Measurements from ENCODE around the gene HAUS1. TPM values are rescaled to one million over a fixed set of nuclear protein-coding genes. Genes with fewer than 3 reads are reported as not detected.
"Not testable (repeated sequence)": the region's sequence is repeated elsewhere in the genome, so short reads cannot be mapped to it uniquely, and the experiment has no call there.

HAUS1 gene
- total RNA-seq, 2 experiments from 2014 or later = 55.2 to 59.2 TPM

DNA sequence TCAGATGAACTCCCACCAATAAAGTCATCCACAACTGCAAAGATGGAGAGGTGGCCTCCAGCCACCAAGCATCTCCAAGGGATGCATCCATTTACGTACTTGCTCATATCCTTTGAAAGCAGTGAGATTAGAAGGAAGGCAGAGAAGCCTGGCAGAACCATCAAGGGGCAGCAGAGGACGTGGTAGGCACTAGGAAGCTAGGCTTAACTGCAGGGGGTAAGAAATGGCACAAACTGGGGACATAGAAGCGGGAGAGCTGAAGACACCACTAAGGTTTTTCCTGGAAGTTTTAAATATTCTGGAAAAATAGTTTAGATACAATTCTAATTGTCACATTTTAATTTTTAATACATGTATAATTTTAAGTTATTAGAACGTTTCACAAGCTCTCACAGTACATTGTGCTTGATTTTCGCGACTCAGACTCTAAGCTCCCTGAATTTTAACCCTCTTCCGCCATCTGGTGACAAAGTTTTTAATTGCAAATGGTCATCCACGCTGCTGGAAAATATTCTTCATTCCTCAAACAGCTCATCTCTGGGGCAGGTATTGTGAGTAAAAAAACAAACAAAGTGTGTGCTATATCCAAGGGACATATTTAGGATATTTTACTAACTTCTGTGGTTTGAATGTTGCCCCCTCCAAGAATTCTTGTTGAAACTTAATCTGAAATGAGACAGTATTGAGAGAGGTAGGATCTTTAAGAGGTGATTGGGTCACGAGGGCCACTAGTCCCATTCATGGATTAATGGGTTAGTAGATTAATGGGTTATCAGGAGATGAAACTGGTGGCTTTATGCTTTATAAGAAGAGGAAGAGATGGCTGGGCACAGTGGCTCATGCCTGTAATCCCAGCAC, 30.5 kb upstream of the HAUS1 start:
- POLR2A ChIA-PET = interaction anchor here (1.4 kb wide), 1 partner anchor 60 kb away, joined by 6 read pairs; no protein-coding TSS in a partner anchor
- CTCF ChIA-PET = interaction anchor here (0.6 to 1.7 kb wide), 14 partner anchors 10 to 351 kb away, joined by 3 to 6 read pairs (median 3); no protein-coding TSS in a partner anchor

- CTCF ChIA-PET = interaction anchor here (0.6 kb wide), 1 partner anchor 206 kb away, joined by 3 read pairs; no protein-coding TSS in a partner anchor
- POLR2A ChIA-PET = no interaction called here
Measured at GRCh38 chr18:46079336-46079735, 24.8 kb upstream of the HAUS1 start.

DNA sequence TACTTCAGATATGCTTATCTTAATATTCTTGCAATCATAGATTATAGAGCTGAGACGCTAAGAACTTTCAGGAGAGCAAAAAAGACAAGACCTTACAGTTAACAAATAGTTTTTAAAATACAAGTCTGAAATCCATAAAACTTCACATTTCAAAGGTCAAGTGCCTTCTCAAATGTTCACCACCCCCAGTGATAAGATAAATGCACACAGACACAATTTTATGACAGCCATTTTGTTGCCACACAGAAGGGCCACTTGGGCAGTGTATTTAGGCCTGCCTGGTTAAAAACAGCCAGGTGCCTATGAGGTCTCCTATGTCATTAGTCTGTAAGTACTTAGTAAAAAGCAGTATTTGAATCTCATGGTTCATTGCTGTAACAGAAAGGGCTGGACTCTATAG, 24.0 kb upstream of the HAUS1 start:
- ChIA-PET CTCF (interaction anchor here (0.6 kb wide), 1 partner anchor 207 kb away, joined by 3 read pairs; no protein-coding TSS in a partner anchor), POLR2A (no interaction called here)

DNA sequence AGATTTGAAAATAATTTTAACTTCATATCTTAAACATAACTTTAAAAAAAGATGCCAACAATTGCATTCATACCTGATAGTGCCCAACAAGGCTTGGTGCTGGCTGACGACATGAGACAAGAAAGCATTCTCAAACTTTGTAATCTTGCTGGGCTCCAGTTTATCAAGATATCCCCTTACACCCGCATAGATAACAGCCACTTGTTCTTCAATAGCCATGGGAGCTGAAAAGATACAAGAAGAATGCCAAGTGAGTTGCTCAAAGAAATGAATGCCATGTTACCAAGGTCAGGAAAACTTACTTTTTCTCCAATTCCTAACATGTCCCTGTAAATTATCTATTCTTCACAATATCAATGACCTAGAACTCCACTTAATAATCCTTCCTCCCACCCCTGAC, 19.8 kb upstream of the HAUS1 start:
- POLR2A ChIA-PET = no interaction called here
- CTCF ChIA-PET = interaction anchor here (0.6 to 1.3 kb wide), 3 partner anchors 11 to 163 kb away, joined by 3 to 4 read pairs (median 4); no protein-coding TSS in a partner anchor

- POLR2A ChIA-PET, CTCF ChIA-PET: not testable (repeated sequence)
Measured at GRCh38 chr18:46088501-46088900, 15.7 kb upstream of the HAUS1 start.

- ChIA-PET CTCF (no interaction called here), POLR2A (no interaction called here)
Measured at GRCh38 chr18:46095532-46095931, 8.7 kb upstream of the HAUS1 start.

GRCh38 chr18:46096651-46097300, 7.4 kb upstream of the HAUS1 start:
- POLR2A ChIA-PET = interaction anchor here (0.6 to 1.3 kb wide), 4 partner anchors 11 to 844 kb away, joined by 3 to 5 read pairs (median 4); a partner anchor contains a TSS
- CTCF ChIA-PET = interaction anchor here (0.7 to 1.2 kb wide), 3 partner anchors 35 to 78 kb away, joined by 3 to 5 read pairs (median 4); no protein-coding TSS in a partner anchor

DNA sequence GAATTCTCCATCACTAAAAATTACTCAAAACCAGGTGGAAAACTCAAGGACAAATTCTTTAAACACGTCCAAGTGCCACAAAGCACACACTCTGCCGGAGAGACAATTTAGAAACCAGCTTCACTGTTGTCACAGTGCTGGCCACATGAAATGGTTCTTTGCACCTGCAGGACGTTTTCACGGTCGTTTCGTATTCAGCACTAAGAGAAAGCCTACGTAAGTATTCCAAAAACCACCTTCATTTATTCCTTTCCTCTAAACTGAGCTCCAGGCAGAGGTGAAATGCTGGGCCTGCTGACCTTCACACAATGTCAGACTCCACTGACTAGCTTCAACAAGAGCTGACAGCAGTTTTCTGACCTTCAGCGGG, 6.8 kb upstream of the HAUS1 start:
- POLR2A ChIA-PET = interaction anchor here (0.6 to 1.3 kb wide), 3 partner anchors 26 to 207 kb away, joined by 3 to 5 read pairs (median 4); a partner anchor contains a TSS
- CTCF ChIA-PET = interaction anchor here (0.7 to 1.2 kb wide), 3 partner anchors 36 to 78 kb away, joined by 3 to 5 read pairs (median 4); no protein-coding TSS in a partner anchor

GRCh38 chr18:46097801-46098615, 6.2 kb upstream of the HAUS1 start, which contains the start of gene ATP5F1A:
Gene ATP5F1A (minus strand): TSS chr18:46098296. CDS start chr18:46098231, 65 bp downstream.
- POLR2A ChIA-PET = interaction anchor here (0.6 to 1.3 kb wide), 5 partner anchors 27 to 208 kb away, joined by 3 to 6 read pairs (median 4); a partner anchor contains a TSS
- CTCF ChIA-PET = interaction anchor here (1.0 to 1.3 kb wide), 3 partner anchors 15 to 75 kb away, joined by 3 to 4 read pairs (median 3); no protein-coding TSS in a partner anchor

DNA sequence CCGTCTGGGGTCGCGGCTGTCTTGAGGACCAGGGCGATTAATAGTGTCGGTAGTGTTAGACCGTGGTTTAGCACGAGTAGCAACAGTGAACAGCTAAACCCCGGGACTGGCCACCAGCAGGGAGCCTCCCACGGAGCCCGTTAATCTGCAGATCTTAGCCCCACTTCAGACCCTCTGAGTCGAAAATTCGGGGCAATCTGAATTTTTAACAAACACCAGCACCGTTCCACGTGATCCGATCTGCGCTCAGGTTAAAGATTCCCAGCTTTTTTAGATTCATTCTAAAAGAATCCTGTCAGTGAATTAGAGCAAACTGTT, 5.6 kb upstream of the HAUS1 start:
- ChIA-PET POLR2A (interaction anchor here (0.6 to 0.8 kb wide), 3 partner anchors 74 to 159 kb away, joined by 3 to 6 read pairs (median 3); no protein-coding TSS in a partner anchor), CTCF (interaction anchor here (1.0 to 1.3 kb wide), 2 partner anchors 15 to 57 kb away, joined by 3 read pairs; no protein-coding TSS in a partner anchor)

DNA sequence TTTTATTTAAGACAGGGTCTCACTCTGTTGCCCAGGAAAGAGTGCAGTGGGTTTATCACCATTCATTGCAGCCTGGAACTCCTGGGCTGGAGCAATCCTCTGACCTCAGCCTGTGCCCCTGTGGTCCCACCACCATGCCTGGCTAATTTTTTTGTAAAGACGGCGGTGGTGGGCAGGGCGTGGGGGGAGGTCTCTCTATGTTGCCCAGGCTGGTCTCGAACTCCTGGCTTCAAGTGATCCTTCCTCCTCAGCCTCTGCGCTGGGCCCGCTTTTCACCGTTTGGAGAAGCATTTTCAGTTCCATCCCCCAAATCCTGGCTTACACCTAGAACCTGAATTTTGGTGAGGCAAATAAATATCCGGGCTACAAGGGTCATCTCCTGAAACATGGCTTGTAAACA, 4.7 kb upstream of the HAUS1 start:
- POLR2A ChIA-PET = interaction anchor here (0.6 kb wide), 1 partner anchor 73 kb away, joined by 3 read pairs; no protein-coding TSS in a partner anchor
- CTCF ChIA-PET = interaction anchor here (1.3 kb wide), 1 partner anchor 56 kb away, joined by 3 read pairs; no protein-coding TSS in a partner anchor

DNA sequence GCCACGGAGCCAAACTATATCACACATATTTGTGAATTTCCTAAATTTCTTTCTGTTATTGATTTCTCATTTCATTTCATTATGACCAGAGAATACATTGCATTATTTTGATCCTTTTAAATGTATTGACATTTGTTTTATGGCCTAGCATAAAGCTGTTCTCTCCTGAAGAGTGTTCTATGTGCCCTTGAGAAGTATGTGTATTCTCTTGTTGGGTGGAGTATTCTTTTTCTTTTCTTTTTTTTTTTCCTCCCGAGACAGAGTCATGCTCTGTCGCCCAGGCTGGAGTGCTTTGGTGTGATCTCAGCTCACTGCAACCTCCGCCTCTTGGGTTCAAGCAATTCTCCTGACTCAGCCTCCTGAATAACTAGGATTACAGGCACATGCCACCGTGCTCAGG, 5.2 kb downstream of the HAUS1 start:
- CTCF ChIA-PET = no interaction called here
- POLR2A ChIA-PET = no interaction called here

DNA sequence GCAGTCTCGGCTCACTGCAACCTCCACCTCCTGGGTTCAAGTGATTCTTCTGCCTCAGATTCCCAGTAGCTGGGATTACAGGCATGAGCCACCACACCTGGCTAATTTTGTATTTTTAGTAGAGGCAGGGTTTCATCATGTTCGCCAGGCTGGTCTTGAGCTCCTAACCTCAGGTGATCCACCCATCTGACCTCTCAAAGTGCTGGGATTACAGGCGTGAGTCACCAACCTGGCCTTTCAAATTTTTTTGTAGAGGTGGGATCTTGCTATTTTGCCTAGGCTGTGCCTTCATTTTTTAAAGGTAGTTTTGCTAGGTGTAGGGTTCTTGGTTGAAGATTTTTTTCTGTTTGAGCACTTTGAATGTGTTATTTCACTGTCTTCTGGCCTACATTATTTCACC, 6.2 kb downstream of the HAUS1 start:
- ChIA-PET POLR2A (no interaction called here), CTCF (no interaction called here)

- POLR2A ChIA-PET = no interaction called here
- CTCF ChIA-PET = interaction anchor here (0.7 kb wide), 2 partner anchors 15 to 36 kb away, joined by 3 read pairs; partner anchors contain the start of gene ATP5F1A
Measured at GRCh38 chr18:46113751-46114150, 9.6 kb downstream of the HAUS1 start.

- POLR2A ChIA-PET, CTCF ChIA-PET: not testable (repeated sequence)
Measured at GRCh38 chr18:46126625-46127024, 22.4 kb downstream of the HAUS1 start.

DNA sequence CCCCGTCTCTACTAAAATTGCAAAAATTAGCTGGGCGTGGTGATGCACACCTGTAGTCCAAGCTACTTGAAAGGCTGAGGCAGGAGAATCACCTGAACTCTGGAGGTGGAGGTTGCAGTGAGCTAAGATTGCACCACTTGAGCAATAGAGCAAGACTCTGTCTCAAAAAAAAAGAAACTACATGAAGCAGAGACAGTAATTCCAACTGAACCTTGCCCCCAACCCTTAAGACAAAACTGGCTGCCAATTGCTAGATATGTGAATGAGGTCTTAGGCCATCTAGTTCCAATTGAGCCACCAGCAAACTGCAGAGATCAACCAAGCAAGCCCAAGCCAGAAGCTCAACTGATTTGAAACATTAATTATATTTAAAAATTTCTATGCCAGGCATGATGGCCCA, 25.9 kb downstream of the HAUS1 start:
- ChIA-PET POLR2A (no interaction called here), CTCF (interaction anchor here (0.9 to 1.3 kb wide), 2 partner anchors 15 to 19 kb away, joined by 3 read pairs; no protein-coding TSS in a partner anchor)

DNA sequence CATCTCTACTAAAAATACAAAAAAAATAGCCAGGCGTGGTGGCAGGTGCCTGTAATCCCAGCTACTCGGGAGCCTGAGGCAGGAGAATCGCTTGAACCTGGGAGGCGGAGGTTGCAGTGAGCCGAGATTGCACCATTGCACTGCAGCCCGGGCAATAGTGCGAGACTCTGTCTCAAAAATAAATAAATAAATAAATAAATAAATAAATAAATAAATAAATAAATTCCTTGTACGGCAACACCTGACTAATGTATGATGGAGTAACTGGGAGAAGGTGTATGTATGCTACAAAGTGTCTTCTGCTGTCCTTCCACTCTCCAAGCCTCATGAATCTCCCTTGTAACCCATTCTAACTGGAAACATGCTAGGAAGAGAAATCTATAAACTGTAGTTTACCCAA, 26.4 kb downstream of the HAUS1 start:
- CTCF ChIA-PET, POLR2A ChIA-PET: not testable (repeated sequence)

- CTCF ChIA-PET = no interaction called here
- POLR2A ChIA-PET = no interaction called here
Measured at GRCh38 chr18:46133534-46133933, 29.3 kb downstream of the HAUS1 start.

Data from activated CD8-positive, alpha-beta memory T cell treated with anti-CD3 and anti-CD28 coated beads for 36 hours (primary cell).